ENCODE data around the gene CRYBG1. TPM values are rescaled to one million over a fixed set of nuclear protein-coding genes. Genes with fewer than 3 reads are reported as not detected.

CRYBG1 gene
- total RNA-seq, 1 experiment from 2014 or later, result 10.7 TPM

DNA sequence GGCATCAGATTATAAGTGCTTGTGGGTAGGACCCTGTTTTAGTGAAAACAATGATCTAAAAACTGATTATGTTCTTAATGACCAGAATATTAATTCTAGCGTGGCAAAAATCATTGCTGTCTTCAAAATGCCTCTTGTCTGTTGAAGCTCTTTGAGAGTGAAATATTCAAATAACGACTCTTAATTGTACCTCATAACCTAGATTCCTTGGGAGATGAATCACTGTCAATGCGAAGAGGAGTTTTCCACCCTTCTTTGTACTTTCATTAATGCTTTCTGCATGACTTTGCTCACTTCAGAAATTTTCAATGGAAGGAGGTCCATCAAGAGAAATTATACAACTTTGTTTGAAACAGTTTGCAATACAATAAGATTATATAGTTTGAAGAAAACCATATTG is 71.5 kb downstream of the CRYBG1 start:
- H3K36me3 ChIP-seq (ENCODE audit: control insufficient read depth in 1 of 2, insufficient read depth in 2 of 2, low read length in 2 of 2), result no peaks in the 10 kb centered on the region
- H3K4me1 ChIP-seq (ENCODE audit: control insufficient read depth in 1 of 2, insufficient read depth in 2 of 2, low read length in 2 of 2), result peaks cover 0 to 9% of the 10 kb centered on the region in 2 experiments; a peak in 1 of 4 replicates
- no peaks in the 10 kb centered on the region for H4K20me1 ChIP-seq (ENCODE audit: insufficient read depth)
- ChIA-PET CTCF (no interaction called here), RAD21 (ENCODE audit: low non-redundant PET in 1 of 2, low total read pairs in 2 of 2, uncharacterized antibody in 2 of 2, unreplicated experiment in 2 of 2) (no interaction called here), POLR2A (no interaction called here)
- intact Hi-C loops (cut with micrococcal nuclease), result no loop called here
- BruUV-seq (replicated peaks), result no TSS peak
- H3K27ac ChIP-seq (ENCODE audit: low read depth, low read length), result no peak overlapping the region
- no peak overlapping the region for H2AFZ ChIP-seq (ENCODE audit: low read depth, low read length, poor library complexity, severe bottlenecking)
- H3K9me2 ChIP-seq (ENCODE audit: insufficient read depth), result no peaks in the 10 kb centered on the region
- H3K4me2 ChIP-seq (ENCODE audit: low read length), result peak overlapping the region; percentile 4; the same call in 1 of the 2 replicates
- TF ChIP-seq EZH2phosphoT487 (IDR thresholded peaks at IDR 0.05; ENCODE audit: borderline replicate concordance) (no peak), TCF7L2 (IDR thresholded peaks at IDR 0.05; ENCODE audit: borderline replicate concordance, extremely low read depth, insufficient read depth, insufficient read length) (no peak), EZH2 (IDR thresholded peaks at IDR 0.05) (no peak), FOSL1 (IDR thresholded peaks at IDR 0.05; ENCODE audit: low read depth) (no peak), ELF1 (IDR thresholded peaks at IDR 0.05; ENCODE audit: borderline replicate concordance, low read depth) (no peak), SP1 (IDR thresholded peaks at IDR 0.05; ENCODE audit: low read depth) (no peak), SRF (IDR thresholded peaks at IDR 0.05; ENCODE audit: low read depth) (no peak), YY1 (IDR thresholded peaks at IDR 0.05; ENCODE audit: extremely low read depth, insufficient replicate concordance, low read depth, low read length) (no peak), ZBTB33 (IDR thresholded peaks at IDR 0.05; ENCODE audit: extremely low read depth, insufficient replicate concordance, low read length) (no peak), POLR2A (IDR thresholded peaks at IDR 0.05; ENCODE audit: borderline replicate concordance, extremely low read depth, insufficient read depth, insufficient read length) (no peak), SIN3A (IDR thresholded peaks at IDR 0.05; ENCODE audit: low read depth) (no peak), CEBPB (IDR thresholded peaks at IDR 0.05; ENCODE audit: low read depth) (no peak), RAD21 (IDR thresholded peaks at IDR 0.05; ENCODE audit: low read depth) (no peak), ZNF274 (IDR thresholded peaks at IDR 0.05; ENCODE audit: low read depth, low read length) (no peak), EGR1 (IDR thresholded peaks at IDR 0.05; ENCODE audit: low read depth) (no peak), ATF3 (IDR thresholded peaks at IDR 0.05) (no peak), CBX3 (IDR thresholded peaks at IDR 0.05; ENCODE audit: low read depth) (no peak)
- TF ChIP-seq, protein P1, sequence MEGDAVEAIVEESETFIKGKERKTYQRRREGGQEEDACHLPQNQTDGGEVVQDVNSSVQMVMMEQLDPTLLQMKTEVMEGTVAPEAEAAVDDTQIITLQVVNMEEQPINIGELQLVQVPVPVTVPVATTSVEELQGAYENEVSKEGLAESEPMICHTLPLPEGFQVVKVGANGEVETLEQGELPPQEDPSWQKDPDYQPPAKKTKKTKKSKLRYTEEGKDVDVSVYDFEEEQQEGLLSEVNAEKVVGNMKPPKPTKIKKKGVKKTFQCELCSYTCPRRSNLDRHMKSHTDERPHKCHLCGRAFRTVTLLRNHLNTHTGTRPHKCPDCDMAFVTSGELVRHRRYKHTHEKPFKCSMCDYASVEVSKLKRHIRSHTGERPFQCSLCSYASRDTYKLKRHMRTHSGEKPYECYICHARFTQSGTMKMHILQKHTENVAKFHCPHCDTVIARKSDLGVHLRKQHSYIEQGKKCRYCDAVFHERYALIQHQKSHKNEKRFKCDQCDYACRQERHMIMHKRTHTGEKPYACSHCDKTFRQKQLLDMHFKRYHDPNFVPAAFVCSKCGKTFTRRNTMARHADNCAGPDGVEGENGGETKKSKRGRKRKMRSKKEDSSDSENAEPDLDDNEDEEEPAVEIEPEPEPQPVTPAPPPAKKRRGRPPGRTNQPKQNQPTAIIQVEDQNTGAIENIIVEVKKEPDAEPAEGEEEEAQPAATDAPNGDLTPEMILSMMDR (IDR thresholded peaks at IDR 0.05 in 2 of 3, conservative IDR thresholded peaks at IDR 0.05 in 1 of 3; ENCODE audit: borderline replicate concordance in 1 of 3, insufficient read depth in 1 of 3, low read depth in 2 of 3, low read length in 2 of 3), result no peak
- DNase-seq (ENCODE audit: low read depth, low spot score), result no peak
- H3K27me3 ChIP-seq (ENCODE audit: insufficient read depth, low read length), result no peaks in the 10 kb centered on the region
- no peaks in the 10 kb centered on the region for H3K9me3 ChIP-seq (ENCODE audit: control insufficient read depth in 1 of 2, insufficient read depth in 1 of 2, low read depth in 1 of 2, low read length in 2 of 2)
- no peaks in the 10 kb centered on the region for H3K79me2 ChIP-seq (ENCODE audit: insufficient read depth, low read length)
- ATAC-seq, result no peak
- no peak overlapping the region for H3K4me3 ChIP-seq (replicated peaks in 1 of 2; ENCODE audit: low read depth in 1 of 2, low read length in 2 of 2)
- H3K9ac ChIP-seq (ENCODE audit: low read length), result no peak overlapping the region

All from HCT116 (cell line).